ENCODE results near the gene LOXHD1. TPM values are rescaled to one million over a fixed set of nuclear protein-coding genes. Genes with fewer than 3 reads are reported as not detected.

LOXHD1 gene
- total and polyA plus RNA-seq, 10 of the 15 experiments (the other 5 are each of a cell fraction or from before 2014, with no cell fraction given): not detected

DNA sequence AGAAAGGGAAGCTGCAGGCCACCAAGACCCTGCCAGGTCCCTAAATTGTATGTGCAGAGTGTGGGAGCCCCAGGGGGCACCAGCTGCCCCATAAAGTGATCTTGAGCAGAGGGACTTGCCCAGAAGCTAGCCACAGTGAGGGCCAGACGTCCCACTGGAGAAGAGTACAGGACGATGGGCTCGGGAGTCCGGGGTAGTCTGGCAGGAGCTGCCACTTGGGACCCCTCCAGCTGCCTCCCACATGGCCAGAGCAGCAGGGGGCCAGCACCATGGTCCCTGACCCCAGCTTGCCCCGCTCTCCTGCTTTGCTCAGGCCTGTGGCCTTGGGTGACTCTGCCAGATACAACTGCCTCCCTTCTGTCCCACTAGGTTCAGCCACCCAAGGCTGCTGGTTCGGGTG, 11.7 kb upstream of the LOXHD1 start:
- ChIA-PET SMC1A (ENCODE audit: uncharacterized antibody, unreplicated experiment) (no interaction called here), POLR2A (no interaction called here)
- in situ Hi-C loops (cut with MboI): no loop called here
- TF ChIP-seq, protein P1, sequence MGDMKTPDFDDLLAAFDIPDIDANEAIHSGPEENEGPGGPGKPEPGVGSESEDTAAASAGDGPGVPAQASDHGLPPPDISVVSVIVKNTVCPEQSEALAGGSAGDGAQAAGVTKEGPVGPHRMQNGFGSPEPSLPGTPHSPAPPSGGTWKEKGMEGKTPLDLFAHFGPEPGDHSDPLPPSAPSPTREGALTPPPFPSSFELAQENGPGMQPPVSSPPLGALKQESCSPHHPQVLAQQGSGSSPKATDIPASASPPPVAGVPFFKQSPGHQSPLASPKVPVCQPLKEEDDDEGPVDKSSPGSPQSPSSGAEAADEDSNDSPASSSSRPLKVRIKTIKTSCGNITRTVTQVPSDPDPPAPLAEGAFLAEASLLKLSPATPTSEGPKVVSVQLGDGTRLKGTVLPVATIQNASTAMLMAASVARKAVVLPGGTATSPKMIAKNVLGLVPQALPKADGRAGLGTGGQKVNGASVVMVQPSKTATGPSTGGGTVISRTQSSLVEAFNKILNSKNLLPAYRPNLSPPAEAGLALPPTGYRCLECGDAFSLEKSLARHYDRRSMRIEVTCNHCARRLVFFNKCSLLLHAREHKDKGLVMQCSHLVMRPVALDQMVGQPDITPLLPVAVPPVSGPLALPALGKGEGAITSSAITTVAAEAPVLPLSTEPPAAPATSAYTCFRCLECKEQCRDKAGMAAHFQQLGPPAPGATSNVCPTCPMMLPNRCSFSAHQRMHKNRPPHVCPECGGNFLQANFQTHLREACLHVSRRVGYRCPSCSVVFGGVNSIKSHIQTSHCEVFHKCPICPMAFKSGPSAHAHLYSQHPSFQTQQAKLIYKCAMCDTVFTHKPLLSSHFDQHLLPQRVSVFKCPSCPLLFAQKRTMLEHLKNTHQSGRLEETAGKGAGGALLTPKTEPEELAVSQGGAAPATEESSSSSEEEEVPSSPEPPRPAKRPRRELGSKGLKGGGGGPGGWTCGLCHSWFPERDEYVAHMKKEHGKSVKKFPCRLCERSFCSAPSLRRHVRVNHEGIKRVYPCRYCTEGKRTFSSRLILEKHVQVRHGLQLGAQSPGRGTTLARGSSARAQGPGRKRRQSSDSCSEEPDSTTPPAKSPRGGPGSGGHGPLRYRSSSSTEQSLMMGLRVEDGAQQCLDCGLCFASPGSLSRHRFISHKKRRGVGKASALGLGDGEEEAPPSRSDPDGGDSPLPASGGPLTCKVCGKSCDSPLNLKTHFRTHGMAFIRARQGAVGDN (IDR thresholded peaks at IDR 0.05): no peak
- TF ChIP-seq CEBPB (IDR thresholded peaks at IDR 0.05; ENCODE audit: borderline replicate concordance in 1 of 2, low read depth in 2 of 2, low read length in 2 of 2) (no peak), MEF2B (IDR thresholded peaks at IDR 0.05; ENCODE audit: partially characterized antibody, poor library complexity, severe bottlenecking) (no peak), STAT3 (IDR thresholded peaks at IDR 0.05; ENCODE audit: low read depth, low read length) (no peak), TCF7 (IDR thresholded peaks at IDR 0.05; ENCODE audit: borderline replicate concordance) (no peak), EP300 (IDR thresholded peaks at IDR 0.05; ENCODE audit: borderline replicate concordance in 1 of 2, control insufficient read depth in 1 of 2, low read depth in 2 of 2, low read length in 2 of 2) (no peak), EZH2 (IDR thresholded peaks at IDR 0.05; ENCODE audit: borderline replicate concordance, control insufficient read depth, low read depth, low read length) (no peak), TAF1 (IDR thresholded peaks at IDR 0.05; ENCODE audit: borderline replicate concordance, low read depth, low read length) (no peak), ZNF384 (IDR thresholded peaks at IDR 0.05; ENCODE audit: borderline replicate concordance, low read depth, low read length) (no peak), MEF2A (IDR thresholded peaks at IDR 0.05; ENCODE audit: insufficient read depth, low read depth, low read length) (no peak), YBX1 (IDR thresholded peaks at IDR 0.05) (no peak), BCL11A (IDR thresholded peaks at IDR 0.05; ENCODE audit: low read depth, low read length) (no peak), HDAC2 (IDR thresholded peaks at IDR 0.05) (no peak), POLR2AphosphoS5 (IDR thresholded peaks at IDR 0.05; ENCODE audit: low read length) (no peak)
- TF ChIP-seq, protein P2, sequence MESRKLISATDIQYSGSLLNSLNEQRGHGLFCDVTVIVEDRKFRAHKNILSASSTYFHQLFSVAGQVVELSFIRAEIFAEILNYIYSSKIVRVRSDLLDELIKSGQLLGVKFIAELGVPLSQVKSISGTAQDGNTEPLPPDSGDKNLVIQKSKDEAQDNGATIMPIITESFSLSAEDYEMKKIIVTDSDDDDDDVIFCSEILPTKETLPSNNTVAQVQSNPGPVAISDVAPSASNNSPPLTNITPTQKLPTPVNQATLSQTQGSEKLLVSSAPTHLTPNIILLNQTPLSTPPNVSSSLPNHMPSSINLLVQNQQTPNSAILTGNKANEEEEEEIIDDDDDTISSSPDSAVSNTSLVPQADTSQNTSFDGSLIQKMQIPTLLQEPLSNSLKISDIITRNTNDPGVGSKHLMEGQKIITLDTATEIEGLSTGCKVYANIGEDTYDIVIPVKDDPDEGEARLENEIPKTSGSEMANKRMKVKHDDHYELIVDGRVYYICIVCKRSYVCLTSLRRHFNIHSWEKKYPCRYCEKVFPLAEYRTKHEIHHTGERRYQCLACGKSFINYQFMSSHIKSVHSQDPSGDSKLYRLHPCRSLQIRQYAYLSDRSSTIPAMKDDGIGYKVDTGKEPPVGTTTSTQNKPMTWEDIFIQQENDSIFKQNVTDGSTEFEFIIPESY (IDR thresholded peaks at IDR 0.05): no peak
- TF ChIP-seq, protein P3, sequence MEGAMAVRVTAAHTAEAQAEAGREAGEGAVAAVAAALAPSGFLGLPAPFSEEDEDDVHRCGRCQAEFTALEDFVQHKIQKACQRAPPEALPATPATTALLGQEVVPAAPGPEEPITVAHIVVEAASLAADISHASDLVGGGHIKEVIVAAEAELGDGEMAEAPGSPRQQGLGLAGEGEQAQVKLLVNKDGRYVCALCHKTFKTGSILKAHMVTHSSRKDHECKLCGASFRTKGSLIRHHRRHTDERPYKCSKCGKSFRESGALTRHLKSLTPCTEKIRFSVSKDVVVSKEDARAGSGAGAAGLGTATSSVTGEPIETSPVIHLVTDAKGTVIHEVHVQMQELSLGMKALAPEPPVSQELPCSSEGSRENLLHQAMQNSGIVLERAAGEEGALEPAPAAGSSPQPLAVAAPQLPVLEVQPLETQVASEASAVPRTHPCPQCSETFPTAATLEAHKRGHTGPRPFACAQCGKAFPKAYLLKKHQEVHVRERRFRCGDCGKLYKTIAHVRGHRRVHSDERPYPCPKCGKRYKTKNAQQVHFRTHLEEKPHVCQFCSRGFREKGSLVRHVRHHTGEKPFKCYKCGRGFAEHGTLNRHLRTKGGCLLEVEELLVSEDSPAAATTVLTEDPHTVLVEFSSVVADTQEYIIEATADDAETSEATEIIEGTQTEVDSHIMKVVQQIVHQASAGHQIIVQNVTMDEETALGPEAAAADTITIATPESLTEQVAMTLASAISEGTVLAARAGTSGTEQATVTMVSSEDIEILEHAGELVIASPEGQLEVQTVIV (IDR thresholded peaks at IDR 0.05; ENCODE audit: borderline replicate concordance, partially characterized antibody): no peak

More for the DNA sequence above, 11.7 kb upstream of the LOXHD1 start:
- H3K27me3 ChIP-seq (replicated peaks in 1 of 2; ENCODE audit: control insufficient read depth in 2 of 2, insufficient read depth in 2 of 2, low read length in 1 of 2): no peaks in the 10 kb centered on the region; a peak in 1 of 4 replicates
- ATAC-seq (no peak), FAIRE-seq (no peak), DNase-seq (ENCODE audit: low read depth, low spot score) (no peak)
- BruUV-seq (replicated peaks): no TSS peak
- no peak overlapping the region for H3K27ac ChIP-seq (ENCODE audit: control insufficient read depth, insufficient read depth)
- ChIA-PET RAD21 (ENCODE audit: unreplicated experiment) (no interaction called here), CTCF (no interaction called here)
- no peak overlapping the region for H3K4me3 ChIP-seq
- no peak overlapping the region for H3K4me2 ChIP-seq (ENCODE audit: control insufficient read depth, insufficient read depth)
- no peaks in the 10 kb centered on the region for H3K4me1 ChIP-seq (ENCODE audit: control insufficient read depth, insufficient read depth, low read length)
- H3K79me2 ChIP-seq (ENCODE audit: control insufficient read depth, insufficient read depth, low read length): no peaks in the 10 kb centered on the region
- WGBS (ENCODE audit: insufficient coverage, insufficient replicate concordance, low lambda C conversion rate, missing lambda C conversion rate): 8% methylated on average over 6 of the region's 6 CpGs
- H3K36me3 ChIP-seq (ENCODE audit: control insufficient read depth in 2 of 2, insufficient read depth in 2 of 2, low read length in 1 of 2): no peaks in the 10 kb centered on the region
- H3K9me3 ChIP-seq (replicated peaks; ENCODE audit: control insufficient read depth, insufficient read depth, low read length): no peaks in the 10 kb centered on the region
- H2AFZ ChIP-seq (ENCODE audit: control insufficient read depth, low read depth, low read length): no peak overlapping the region
- intact Hi-C loops (cut with micrococcal nuclease; ENCODE audit: unreplicated experiment): no loop called here
- no peak overlapping the region for H3K9ac ChIP-seq (ENCODE audit: control insufficient read depth, insufficient read depth, low read length)
- no peaks in the 10 kb centered on the region for H4K20me1 ChIP-seq (ENCODE audit: control insufficient read depth, insufficient read depth)

Data from GM12878 (cell line).